ENCODE results near the gene AQP12B.
"Not testable (repeated sequence)": the region's sequence is repeated elsewhere in the genome, so short reads cannot be mapped to it uniquely, and the experiment has no call there.

Gene AQP12B

GRCh38 chr2:240701091-240701735, 18.5 kb upstream of the AQP12B start:
- DNase-seq (ENCODE audit: low read depth): no peak

GRCh38 chr2:240700616-240701015, 17.9 kb upstream of the AQP12B start:
- DNase-seq (ENCODE audit: low read depth): not testable (repeated sequence)

GRCh38 chr2:240699835-240700234, 17.1 kb upstream of the AQP12B start:
- DNase-seq (ENCODE audit: low read depth): not testable (repeated sequence)

GRCh38 chr2:240698852-240699561, 16.3 kb upstream of the AQP12B start:
- not testable (repeated sequence) for DNase-seq (ENCODE audit: low read depth)

GRCh38 chr2:240696469-240696868, 13.8 kb upstream of the AQP12B start:
- not testable (repeated sequence) for DNase-seq (ENCODE audit: low read depth)

GRCh38 chr2:240695593-240695992, 12.9 kb upstream of the AQP12B start:
- DNase-seq (ENCODE audit: low read depth): not testable (repeated sequence)

GRCh38 chr2:240694304-240694703, 11.6 kb upstream of the AQP12B start:
- DNase-seq (ENCODE audit: low read depth): not testable (repeated sequence)

GRCh38 chr2:240692583-240693561, 10.2 kb upstream of the AQP12B start:
- not testable (repeated sequence) for DNase-seq (ENCODE audit: low read depth)

GRCh38 chr2:240691631-240692420, 9.1 kb upstream of the AQP12B start, which contains the start of gene AQP12A:
Gene AQP12A, plus strand, starts transcription at chr2:240691866. Its CDS starts 48 bp downstream, at chr2:240691914.
- not testable (repeated sequence) for DNase-seq (ENCODE audit: low read depth)

- not testable (repeated sequence) for DNase-seq (ENCODE audit: low read depth)
Measured at GRCh38 chr2:240691075-240691427, 8.4 kb upstream of the AQP12B start.

GRCh38 chr2:240690421-240691074, 7.9 kb upstream of the AQP12B start:
- not testable (repeated sequence) for DNase-seq (ENCODE audit: low read depth)

- no peak for DNase-seq (ENCODE audit: low read depth)
Measured at GRCh38 chr2:240689975-240690374, 7.3 kb upstream of the AQP12B start.

- no peak for DNase-seq (ENCODE audit: low read depth)
Measured at GRCh38 chr2:240688553-240688919, 5.9 kb upstream of the AQP12B start.

- no peak for DNase-seq (ENCODE audit: low read depth)
Measured at GRCh38 chr2:240687741-240688552, 5.3 kb upstream of the AQP12B start.

- no peak for DNase-seq (ENCODE audit: low read depth)
Measured at GRCh38 chr2:240687045-240687740, 4.5 kb upstream of the AQP12B start.

GRCh38 chr2:240686460-240686859, 3.8 kb upstream of the AQP12B start:
- no peak for DNase-seq (ENCODE audit: low read depth)

- DNase-seq (ENCODE audit: low read depth): no peak
Measured at GRCh38 chr2:240685771-240686371, 3.2 kb upstream of the AQP12B start.

- not testable (repeated sequence) for DNase-seq (ENCODE audit: low read depth)
Measured at GRCh38 chr2:240683980-240684728, 1.5 kb upstream of the AQP12B start.

Data from activated T-cell treated with anti-CD3 and anti-CD28 coated beads for 24 hours (primary cell).